AG04450 (cell line): ENCODE data around the gene ZNF584. TPM values are rescaled to one million over a fixed set of nuclear protein-coding genes. Genes with fewer than 3 reads are reported as not detected.

Experiments
- CTCF ChIA-PET: fragments of 300-600, 350-600 bp; formaldehyde crosslinking; extraction: SDS; loops from one replicate; lab custom pipeline; 2022; ENCODE audit warnings: antibody characterized with exemption, inconsistent platforms; lab: Charles Lee
- POLR2A ChIA-PET: fragments of 350-600 bp; formaldehyde crosslinking; extraction: SDS; loops from one replicate; lab custom pipeline; 2021; ENCODE audit warnings: antibody characterized with exemption, inconsistent platforms; lab: Yijun Ruan, JAX
- DNase-seq: peaks from one replicate; pipeline ENCODE4 v3.0.0-alpha.2; 2011; ENCODE audit warnings: low read depth, low spot score
- H3K27ac ChIP-seq: one replicate; pipeline ENCODE4 v1.5.1; 2012; ENCODE audit warnings: low read depth, low read length, control low read depth
- H3K27me3 ChIP-seq: one replicate; pipeline ENCODE4 v1.6.0; 2012; ENCODE audit warnings: low read length; ENCODE audit not compliant: control insufficient read depth, insufficient read depth
- H3K4me3 ChIP-seq: 2 replicates; pipeline ENCODE4 v1.5.1; 2011; ENCODE audit warnings: mild to moderate bottlenecking, low read depth, low read length, control low read depth
- H3K9me3 ChIP-seq: 2 replicates; pipeline ENCODE4 v1.5.1; 2012; ENCODE audit warnings: low read length; ENCODE audit not compliant: control insufficient read depth, insufficient read depth
- polyA plus RNA-seq: library from polyadenylated mRNA; depleted of rRNA; stranded (reverse); fragments of >200 nt; gene quantifications from 2 replicates; pipeline ENCODE4 v1.2.3, GENCODE V29; 2011
- TF ChIP-seq, protein P1 (sequence below): IDR thresholded peaks from 2 replicates; pipeline ENCODE4 v1.5.1; 2011; ENCODE audit warnings: low read depth, low read length, control low read depth, inconsistent platforms

ZNF584 gene
- polyA plus RNA-seq, 1 experiment: 11.9 TPM

GRCh38 chr19:58396691-58397532 lies 11.5 kb upstream of the ZNF584 start:
- POLR2A ChIA-PET: no interaction called here
- Histone ChIP-seq H3K4me3 (no peak overlapping the region), H3K27ac (no peak overlapping the region), H3K27me3 (no peaks in the 10 kb centered on the region), H3K9me3 (no peaks in the 10 kb centered on the region; the same call in 1 of the 2 replicates)
- CTCF ChIA-PET: no interaction called here
- DNase-seq: no peak
- TF ChIP-seq, protein P1, sequence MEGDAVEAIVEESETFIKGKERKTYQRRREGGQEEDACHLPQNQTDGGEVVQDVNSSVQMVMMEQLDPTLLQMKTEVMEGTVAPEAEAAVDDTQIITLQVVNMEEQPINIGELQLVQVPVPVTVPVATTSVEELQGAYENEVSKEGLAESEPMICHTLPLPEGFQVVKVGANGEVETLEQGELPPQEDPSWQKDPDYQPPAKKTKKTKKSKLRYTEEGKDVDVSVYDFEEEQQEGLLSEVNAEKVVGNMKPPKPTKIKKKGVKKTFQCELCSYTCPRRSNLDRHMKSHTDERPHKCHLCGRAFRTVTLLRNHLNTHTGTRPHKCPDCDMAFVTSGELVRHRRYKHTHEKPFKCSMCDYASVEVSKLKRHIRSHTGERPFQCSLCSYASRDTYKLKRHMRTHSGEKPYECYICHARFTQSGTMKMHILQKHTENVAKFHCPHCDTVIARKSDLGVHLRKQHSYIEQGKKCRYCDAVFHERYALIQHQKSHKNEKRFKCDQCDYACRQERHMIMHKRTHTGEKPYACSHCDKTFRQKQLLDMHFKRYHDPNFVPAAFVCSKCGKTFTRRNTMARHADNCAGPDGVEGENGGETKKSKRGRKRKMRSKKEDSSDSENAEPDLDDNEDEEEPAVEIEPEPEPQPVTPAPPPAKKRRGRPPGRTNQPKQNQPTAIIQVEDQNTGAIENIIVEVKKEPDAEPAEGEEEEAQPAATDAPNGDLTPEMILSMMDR: no peak

DNA sequence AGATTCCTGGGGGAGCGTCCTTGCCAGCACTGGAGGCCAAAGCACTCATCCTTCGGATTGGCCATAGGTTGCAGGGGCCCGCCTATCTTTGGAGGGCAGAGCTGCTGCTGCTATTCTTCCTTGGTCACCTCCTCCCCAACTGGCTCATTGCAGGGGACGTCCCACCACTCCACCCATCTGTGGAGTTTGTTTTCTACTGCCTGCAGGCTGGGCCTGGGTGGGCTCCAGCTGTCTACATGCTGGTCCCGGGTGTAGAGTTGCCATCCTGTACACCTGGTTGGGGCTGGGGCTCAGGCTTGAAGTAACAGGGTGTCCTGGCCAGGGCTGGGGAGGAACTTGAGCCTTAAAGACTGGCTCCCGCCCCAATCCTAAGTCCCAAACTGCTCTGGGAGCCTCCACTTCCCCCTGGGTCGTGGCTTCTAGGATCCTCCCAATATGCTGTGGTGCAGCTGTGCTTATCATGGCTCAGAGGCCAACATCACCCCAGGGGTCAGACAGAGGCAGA lies 10.9 kb upstream of the ZNF584 start:
- Histone ChIP-seq H3K9me3 (no peaks in the 10 kb centered on the region; the same call in 1 of the 2 replicates), H3K27ac (no peak overlapping the region), H3K4me3 (no peak overlapping the region), H3K27me3 (no peaks in the 10 kb centered on the region)
- DNase-seq: no peak
- POLR2A ChIA-PET: no interaction called here
- CTCF ChIA-PET: no interaction called here
- TF ChIP-seq, protein P1: no peak

- ChIA-PET CTCF (no interaction called here), POLR2A (no interaction called here)
- TF ChIP-seq, protein P1: no peak
- no peak overlapping the region for H3K27ac ChIP-seq
- no peaks in the 10 kb centered on the region for H3K27me3 ChIP-seq
- no peak overlapping the region for H3K4me3 ChIP-seq
- H3K9me3 ChIP-seq: no peaks in the 10 kb centered on the region; the same call in 1 of the 2 replicates
- DNase-seq: no peak
Measured at GRCh38 chr19:58398087-58398486, 10.4 kb upstream of the ZNF584 start.

GRCh38 chr19:58398545-58398944 lies 9.9 kb upstream of the ZNF584 start:
- ChIA-PET POLR2A (no interaction called here), CTCF (no interaction called here)
- no peaks in the 10 kb centered on the region; the same call in 1 of the 2 replicates for H3K9me3 ChIP-seq
- no peak overlapping the region for H3K27ac ChIP-seq
- no peak for DNase-seq
- no peaks in the 10 kb centered on the region for H3K27me3 ChIP-seq
- TF ChIP-seq, protein P1: no peak
- no peak overlapping the region for H3K4me3 ChIP-seq

GRCh38 chr19:58399903-58400302 lies 8.5 kb upstream of the ZNF584 start:
- CTCF ChIA-PET: no interaction called here
- Histone ChIP-seq H3K27ac (no peak overlapping the region), H3K4me3 (no peak overlapping the region), H3K9me3 (no peaks in the 10 kb centered on the region; the same call in 1 of the 2 replicates), H3K27me3 (no peaks in the 10 kb centered on the region)
- TF ChIP-seq, protein P1: no peak
- POLR2A ChIA-PET: no interaction called here
- DNase-seq: no peak
